ENCODE data around the gene DNAI7.

DNAI7 gene

DNA sequence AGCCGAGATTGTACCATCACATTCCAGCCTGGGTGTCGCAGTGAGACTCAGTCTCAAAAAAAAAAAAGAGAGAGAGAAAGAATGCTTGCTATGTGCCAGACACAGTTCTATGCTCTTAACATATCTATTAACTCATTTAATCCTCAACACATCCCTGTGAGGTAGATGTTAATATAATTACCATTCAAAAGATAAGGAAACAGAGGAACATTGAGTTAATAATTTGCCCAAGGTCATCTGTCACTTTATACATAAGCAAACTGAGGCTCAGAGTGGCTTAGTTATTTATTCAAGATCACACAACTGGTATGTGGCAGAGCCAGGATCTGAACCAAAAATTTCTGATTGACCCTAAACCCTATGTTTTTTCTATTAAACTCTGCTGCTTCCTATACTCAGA is 129.9 kb downstream of the DNAI7 start:
- no peak for ATAC-seq (ENCODE audit: low read depth)
- Histone ChIP-seq H3K4me3 (ENCODE audit: severe bottlenecking) (no peak overlapping the region), H3K36me3 (ENCODE audit: low read depth) (no peaks in the 10 kb centered on the region), H3K27ac (ENCODE audit: poor library complexity, severe bottlenecking) (no peak overlapping the region), H3K27me3 (ENCODE audit: insufficient read depth, poor library complexity, severe bottlenecking) (no peaks in the 10 kb centered on the region), H3K9me3 (ENCODE audit: severe bottlenecking) (no peaks in the 10 kb centered on the region), H3K4me1 (ENCODE audit: insufficient read depth, poor library complexity, severe bottlenecking) (no peaks in the 10 kb centered on the region)
- TF ChIP-seq, protein P1, sequence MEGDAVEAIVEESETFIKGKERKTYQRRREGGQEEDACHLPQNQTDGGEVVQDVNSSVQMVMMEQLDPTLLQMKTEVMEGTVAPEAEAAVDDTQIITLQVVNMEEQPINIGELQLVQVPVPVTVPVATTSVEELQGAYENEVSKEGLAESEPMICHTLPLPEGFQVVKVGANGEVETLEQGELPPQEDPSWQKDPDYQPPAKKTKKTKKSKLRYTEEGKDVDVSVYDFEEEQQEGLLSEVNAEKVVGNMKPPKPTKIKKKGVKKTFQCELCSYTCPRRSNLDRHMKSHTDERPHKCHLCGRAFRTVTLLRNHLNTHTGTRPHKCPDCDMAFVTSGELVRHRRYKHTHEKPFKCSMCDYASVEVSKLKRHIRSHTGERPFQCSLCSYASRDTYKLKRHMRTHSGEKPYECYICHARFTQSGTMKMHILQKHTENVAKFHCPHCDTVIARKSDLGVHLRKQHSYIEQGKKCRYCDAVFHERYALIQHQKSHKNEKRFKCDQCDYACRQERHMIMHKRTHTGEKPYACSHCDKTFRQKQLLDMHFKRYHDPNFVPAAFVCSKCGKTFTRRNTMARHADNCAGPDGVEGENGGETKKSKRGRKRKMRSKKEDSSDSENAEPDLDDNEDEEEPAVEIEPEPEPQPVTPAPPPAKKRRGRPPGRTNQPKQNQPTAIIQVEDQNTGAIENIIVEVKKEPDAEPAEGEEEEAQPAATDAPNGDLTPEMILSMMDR (IDR thresholded peaks at IDR 0.05; ENCODE audit: poor library complexity, severe bottlenecking): no peak
- DNase-seq (ENCODE audit: low spot score): no peak

- H3K4me1 ChIP-seq (ENCODE audit: insufficient read depth, poor library complexity, severe bottlenecking): no peaks in the 10 kb centered on the region
- H3K27me3 ChIP-seq (ENCODE audit: insufficient read depth, poor library complexity, severe bottlenecking): no peaks in the 10 kb centered on the region
- ATAC-seq (ENCODE audit: low read depth) (no peak), DNase-seq (ENCODE audit: low spot score) (no peak)
- no peaks in the 10 kb centered on the region for H3K36me3 ChIP-seq (ENCODE audit: low read depth)
- no peak overlapping the region for H3K4me3 ChIP-seq (ENCODE audit: severe bottlenecking)
- H3K27ac ChIP-seq (ENCODE audit: poor library complexity, severe bottlenecking): no peak overlapping the region
- no peaks in the 10 kb centered on the region for H3K9me3 ChIP-seq (ENCODE audit: severe bottlenecking)
- TF ChIP-seq, protein P1 (IDR thresholded peaks at IDR 0.05; ENCODE audit: poor library complexity, severe bottlenecking): no peak
Observed at GRCh38 chr12:25063873-25064628, 130.9 kb downstream of the DNAI7 start.

DNA sequence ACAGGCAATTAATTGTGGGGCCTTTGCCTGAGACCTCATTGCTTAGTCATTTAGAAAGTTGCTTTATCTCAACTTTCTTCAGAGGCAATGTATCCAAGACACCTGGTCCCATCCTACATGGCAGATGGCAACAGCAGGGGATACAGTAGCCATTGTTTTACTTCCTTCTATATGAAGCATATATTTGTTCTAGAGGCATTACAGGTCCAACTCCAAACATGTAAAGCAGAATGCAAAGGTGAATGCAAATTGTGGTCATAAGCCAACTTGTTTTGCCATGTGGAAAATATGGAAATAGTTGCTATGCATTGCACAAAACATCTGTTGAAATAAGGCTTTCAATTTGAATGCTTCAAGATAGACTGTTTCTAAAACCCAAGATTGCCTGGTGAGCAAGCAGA is 136.3 kb downstream of the DNAI7 start:
- H3K36me3 ChIP-seq (ENCODE audit: low read depth): no peaks in the 10 kb centered on the region
- DNase-seq (ENCODE audit: low spot score) (no peak), ATAC-seq (ENCODE audit: low read depth) (no peak)
- peaks cover 28% of the 10 kb centered on the region for H3K4me1 ChIP-seq (ENCODE audit: insufficient read depth, poor library complexity, severe bottlenecking)
- no peaks in the 10 kb centered on the region for H3K27me3 ChIP-seq (ENCODE audit: insufficient read depth, poor library complexity, severe bottlenecking)
- no peaks in the 10 kb centered on the region for H3K9me3 ChIP-seq (ENCODE audit: severe bottlenecking)
- TF ChIP-seq, protein P1 (IDR thresholded peaks at IDR 0.05; ENCODE audit: poor library complexity, severe bottlenecking): no peak
- no peak overlapping the region for H3K27ac ChIP-seq (ENCODE audit: poor library complexity, severe bottlenecking)
- H3K4me3 ChIP-seq (ENCODE audit: severe bottlenecking): no peak overlapping the region

Data from RWPE2 (cell line).